SK-N-SH (cell line): ENCODE results near the gene MFSD8.

Source experiments
- CHD2 ChIP-seq: fragments of 150-350 bp; IDR thresholded peaks from 2 replicates; pipeline ENCODE4 v1.6.1; 2018; ENCODE audit warnings: low read length; ENCODE audit not compliant: partially characterized antibody
- CTCF ChIP-seq: fragments of 200-600 bp; sonication (generic); IDR thresholded peaks from 2 replicates; pipeline ENCODE4 v1.6.1; 2017; ENCODE audit warnings: antibody characterized with exemption, mild to moderate bottlenecking, moderate library complexity
- EZH2phosphoT487 ChIP-seq: fragments of 200-600 bp; sonication (generic); IDR thresholded peaks from 2 replicates; pipeline ENCODE4 v1.6.1; 2017; ENCODE audit warnings: low read depth, mixed run types, mild to moderate bottlenecking, antibody characterized with exemption, moderate library complexity, borderline replicate concordance
- GABPA ChIP-seq: IDR thresholded peaks from 2 replicates; pipeline ENCODE4 v1.4.0; 2012; ENCODE audit warnings: low read depth, mild to moderate bottlenecking
- MAX ChIP-seq: IDR thresholded peaks from 2 replicates; pipeline ENCODE4 v1.4.0; 2012; ENCODE audit warnings: low read depth
- NFIC ChIP-seq: IDR thresholded peaks from 2 replicates; pipeline ENCODE4 v1.4.0; 2012; ENCODE audit warnings: borderline replicate concordance
- NRF1 ChIP-seq: IDR thresholded peaks from 2 replicates; pipeline ENCODE4 v1.6.1; 2012; ENCODE audit warnings: low read depth, mild to moderate bottlenecking, low read length
- POLR2AphosphoS5 ChIP-seq: IDR thresholded peaks from 2 replicates; pipeline ENCODE4 v1.6.1; 2012; ENCODE audit warnings: low read depth, low read length
- RAD21 ChIP-seq: IDR thresholded peaks from 2 replicates; pipeline ENCODE4 v1.6.1; 2012; ENCODE audit warnings: mild to moderate bottlenecking, low read length
- RFX5 ChIP-seq: IDR thresholded peaks from 2 replicates; pipeline ENCODE4 v1.6.1; 2012; ENCODE audit warnings: mild to moderate bottlenecking, improper control_type of control experiment, low read length
- TF ChIP-seq, protein P1 (sequence below): IDR thresholded peaks from 2 replicates; pipeline ENCODE4 v1.6.1; 2012; ENCODE audit warnings: mild to moderate bottlenecking, low read depth, low read length, moderate library complexity

DNA sequence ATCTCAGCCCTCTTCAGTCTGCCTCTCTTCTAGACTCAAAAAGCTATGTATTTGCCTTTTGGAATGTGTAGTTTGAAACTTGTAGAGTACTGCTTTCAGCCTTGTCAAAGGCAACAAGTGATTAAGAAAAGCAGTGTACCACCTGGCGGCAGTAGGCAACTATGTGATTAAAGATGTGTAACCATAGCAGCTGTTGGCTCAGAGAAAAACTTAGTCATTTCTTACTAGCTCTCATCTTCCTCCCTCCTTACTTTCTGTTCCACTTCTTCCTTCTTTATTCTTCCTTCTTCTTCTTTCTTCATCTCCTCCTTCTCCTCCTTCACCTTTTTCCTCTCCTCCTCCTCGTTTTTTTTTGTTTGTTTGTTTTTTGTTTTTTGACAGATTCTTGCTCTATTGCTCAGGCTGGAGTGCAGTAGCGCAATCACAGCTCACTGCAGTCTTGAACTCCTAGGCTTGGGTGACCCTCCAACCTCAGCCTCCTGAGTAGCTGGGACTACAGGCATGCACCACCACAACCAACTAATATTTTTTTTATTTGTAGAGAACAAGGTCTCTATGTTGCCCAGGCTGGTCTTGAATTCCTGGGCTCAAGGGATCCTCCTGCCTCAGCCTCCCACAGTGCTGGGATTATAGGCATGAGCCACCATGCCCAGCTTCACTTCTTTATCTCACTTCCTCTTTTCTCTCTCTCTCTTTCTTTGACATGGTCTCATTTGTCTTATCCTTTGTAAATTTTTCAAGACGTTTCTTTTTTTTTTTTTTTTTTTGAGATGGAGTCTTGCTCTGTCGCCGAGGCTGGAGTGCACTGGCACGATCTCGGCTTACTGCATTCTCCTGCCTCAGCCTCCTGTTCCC, 32.8 kb upstream of the MFSD8 start:
- TF ChIP-seq POLR2AphosphoS5 (no peak), MAX (no peak), CTCF (no peak), EZH2phosphoT487 (no peak), NFIC (no peak), RAD21 (no peak), GABPA (no peak), CHD2 (no peak), RFX5 (no peak), NRF1 (no peak)
- TF ChIP-seq, protein P1, sequence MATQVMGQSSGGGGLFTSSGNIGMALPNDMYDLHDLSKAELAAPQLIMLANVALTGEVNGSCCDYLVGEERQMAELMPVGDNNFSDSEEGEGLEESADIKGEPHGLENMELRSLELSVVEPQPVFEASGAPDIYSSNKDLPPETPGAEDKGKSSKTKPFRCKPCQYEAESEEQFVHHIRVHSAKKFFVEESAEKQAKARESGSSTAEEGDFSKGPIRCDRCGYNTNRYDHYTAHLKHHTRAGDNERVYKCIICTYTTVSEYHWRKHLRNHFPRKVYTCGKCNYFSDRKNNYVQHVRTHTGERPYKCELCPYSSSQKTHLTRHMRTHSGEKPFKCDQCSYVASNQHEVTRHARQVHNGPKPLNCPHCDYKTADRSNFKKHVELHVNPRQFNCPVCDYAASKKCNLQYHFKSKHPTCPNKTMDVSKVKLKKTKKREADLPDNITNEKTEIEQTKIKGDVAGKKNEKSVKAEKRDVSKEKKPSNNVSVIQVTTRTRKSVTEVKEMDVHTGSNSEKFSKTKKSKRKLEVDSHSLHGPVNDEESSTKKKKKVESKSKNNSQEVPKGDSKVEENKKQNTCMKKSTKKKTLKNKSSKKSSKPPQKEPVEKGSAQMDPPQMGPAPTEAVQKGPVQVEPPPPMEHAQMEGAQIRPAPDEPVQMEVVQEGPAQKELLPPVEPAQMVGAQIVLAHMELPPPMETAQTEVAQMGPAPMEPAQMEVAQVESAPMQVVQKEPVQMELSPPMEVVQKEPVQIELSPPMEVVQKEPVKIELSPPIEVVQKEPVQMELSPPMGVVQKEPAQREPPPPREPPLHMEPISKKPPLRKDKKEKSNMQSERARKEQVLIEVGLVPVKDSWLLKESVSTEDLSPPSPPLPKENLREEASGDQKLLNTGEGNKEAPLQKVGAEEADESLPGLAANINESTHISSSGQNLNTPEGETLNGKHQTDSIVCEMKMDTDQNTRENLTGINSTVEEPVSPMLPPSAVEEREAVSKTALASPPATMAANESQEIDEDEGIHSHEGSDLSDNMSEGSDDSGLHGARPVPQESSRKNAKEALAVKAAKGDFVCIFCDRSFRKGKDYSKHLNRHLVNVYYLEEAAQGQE = no peak
